HuH-7 (cell line): ENCODE results near the gene PTPRM.

Source experiments
- DNase-seq: peaks from one replicate; pipeline ENCODE4 v3.0.0; 2011; ENCODE audit warnings: low spot score

The PTPRM gene

GRCh38 chr18:8005870-8006569, 438.9 kb downstream of the PTPRM start:
- DNase-seq, result no peak

DNA sequence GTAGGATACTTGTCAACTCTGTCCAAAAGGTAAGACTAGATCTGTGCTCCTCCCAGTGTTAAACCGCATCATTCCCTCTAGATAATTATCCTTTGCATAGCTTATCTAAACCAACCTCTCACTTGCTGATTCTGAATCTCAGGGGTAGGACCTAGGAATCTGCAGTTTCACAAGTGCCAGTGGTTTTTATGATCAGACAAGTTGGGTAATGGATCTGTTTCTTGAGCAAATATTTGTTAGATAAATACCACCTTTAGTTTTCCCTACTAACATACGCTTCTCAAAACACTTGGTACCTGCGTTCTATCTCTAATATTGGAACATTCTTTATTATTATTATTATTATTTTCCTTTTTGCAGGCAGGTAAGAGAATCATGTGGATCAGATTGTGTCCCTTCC, 439.9 kb downstream of the PTPRM start:
- DNase-seq, result peak; percentile 12

DNA sequence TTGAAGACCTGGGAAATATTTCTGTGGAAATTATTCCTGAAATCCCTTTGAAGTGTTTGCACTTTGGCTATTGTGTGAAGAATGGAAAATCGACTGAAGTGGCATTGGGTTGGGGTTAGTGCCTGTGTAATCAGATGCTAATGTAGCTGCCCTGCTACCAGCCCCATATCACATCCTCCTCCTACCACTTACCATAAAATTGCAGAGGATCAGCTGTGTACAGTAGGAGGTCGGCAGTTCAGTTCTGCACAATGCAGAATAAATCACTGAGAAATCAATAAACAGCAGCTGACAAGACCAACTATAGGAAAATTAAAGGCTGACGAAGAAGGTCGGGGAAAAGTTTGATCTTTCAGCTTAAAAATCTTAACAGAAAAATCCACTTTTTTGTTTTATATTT, 440.9 kb downstream of the PTPRM start:
- no peak for DNase-seq

- no peak for DNase-seq
These were observed 444.2 kb downstream of the PTPRM start for GRCh38 chr18:8011361-8011760.

- DNase-seq, result no peak
These were observed 444.8 kb downstream of the PTPRM start for GRCh38 chr18:8011906-8012305.

- no peak for DNase-seq
These were observed 451.7 kb downstream of the PTPRM start for GRCh38 chr18:8018701-8019331.

DNA sequence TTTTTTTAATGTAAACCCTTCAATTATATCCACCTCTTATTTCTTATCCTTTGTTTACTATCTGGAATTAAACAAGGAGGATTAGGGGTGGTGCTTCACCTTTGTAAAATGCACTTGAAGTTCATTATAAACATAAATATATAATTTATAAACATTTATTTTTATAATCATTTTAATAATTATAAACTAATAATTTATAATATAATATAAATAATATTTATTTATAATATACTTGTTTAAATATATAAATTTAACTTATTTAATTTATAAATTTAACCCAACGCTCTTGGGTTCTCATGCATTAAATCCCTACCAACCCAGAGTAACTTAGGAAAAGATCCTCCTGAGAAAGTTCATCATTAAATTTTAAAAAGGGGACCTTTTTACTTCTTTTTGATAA, 452.5 kb downstream of the PTPRM start:
- no peak for DNase-seq

DNA sequence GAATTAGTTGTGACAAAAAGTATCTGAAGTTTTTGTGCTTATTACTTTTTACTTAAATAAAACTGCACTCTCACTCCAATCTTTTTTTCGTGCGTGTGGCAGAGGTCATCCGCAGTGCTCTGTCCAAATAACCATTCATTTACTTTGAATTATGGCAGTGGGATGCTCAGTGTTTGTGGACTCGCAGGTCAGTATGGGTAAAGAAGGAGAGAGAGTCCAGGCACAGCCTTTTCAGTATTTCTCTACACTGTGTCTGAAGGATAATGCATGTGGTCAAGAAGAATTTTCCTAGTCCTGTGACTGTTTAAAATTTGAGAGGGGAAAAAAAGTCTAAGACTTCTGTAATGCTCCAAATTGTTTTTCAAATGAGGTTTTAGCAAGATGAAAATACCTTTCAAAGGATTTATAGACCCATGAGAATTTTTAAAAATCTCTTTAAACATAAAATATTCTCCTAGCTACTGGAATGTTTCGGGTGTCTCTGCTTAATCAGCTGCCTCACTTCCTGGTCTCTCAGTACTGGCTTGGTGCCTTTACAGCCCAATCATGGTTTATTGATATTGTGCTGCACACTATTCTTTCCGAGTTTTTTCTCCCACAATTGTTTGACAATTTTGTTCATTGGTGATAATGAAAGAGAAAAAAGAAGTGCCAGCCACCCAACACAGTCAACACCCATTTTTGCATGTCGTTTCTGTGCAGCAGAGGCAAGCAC, 453.2 kb downstream of the PTPRM start:
- DNase-seq, result no peak

DNA sequence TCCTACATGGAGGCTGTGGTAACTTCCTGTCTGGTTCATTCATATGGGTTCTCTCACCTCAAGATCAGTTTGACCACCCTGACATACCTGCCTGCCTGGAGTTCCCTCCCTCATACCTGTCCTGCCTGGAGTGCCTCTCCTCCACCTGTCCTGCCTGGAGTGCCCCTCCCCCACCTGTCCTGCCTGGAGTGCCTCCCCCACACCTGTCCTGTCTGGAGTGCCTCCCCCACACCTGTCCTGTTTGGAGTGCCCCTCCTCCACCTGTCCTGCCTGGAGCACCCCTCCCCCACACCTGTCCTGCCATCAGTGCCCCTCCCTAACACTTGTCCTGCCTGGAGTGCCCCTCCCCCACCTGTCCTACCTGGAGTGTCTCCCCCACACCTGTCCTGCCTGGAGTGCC, 461.9 kb downstream of the PTPRM start:
- no peak for DNase-seq

DNA sequence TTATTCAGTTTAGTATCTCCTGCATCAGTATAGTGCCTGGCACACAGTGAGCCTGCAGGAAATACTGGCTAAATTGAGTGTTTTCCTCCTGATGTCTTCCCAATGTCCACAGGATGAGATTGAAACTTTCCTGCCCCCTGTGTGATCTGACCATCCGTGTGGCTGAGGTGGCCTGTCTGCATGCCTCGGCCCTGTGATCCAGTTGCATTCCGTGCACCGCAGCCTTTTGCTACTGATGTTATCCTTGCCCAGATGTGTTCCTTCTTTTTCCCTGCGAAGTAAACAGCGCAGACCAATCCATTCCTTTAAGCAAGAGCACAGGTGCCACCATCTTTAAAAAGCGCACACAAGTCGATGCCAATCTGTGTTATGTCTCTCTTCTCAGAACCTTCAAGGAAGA, 462.6 kb downstream of the PTPRM start:
- no peak for DNase-seq

DNA sequence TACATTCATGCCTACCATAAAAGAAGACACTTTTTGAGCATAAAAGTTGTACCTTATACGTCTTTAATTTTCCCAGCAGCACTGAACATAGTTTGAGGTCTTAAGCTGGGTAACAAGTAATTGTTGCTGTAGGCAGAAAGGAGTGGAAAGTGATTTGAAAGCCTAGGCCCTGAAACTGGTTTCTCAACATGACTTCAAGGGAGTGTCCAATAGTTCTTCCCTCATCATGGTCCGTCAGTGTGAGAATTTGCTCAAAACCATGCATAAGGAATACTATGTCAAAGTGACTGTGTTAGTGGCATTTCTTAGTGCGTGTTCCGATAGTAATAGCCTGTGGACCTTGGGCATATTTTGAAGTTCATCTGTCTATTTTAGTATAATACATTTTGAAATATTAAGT, 463.1 kb downstream of the PTPRM start:
- DNase-seq, result no peak

GRCh38 chr18:8031496-8031895, 464.4 kb downstream of the PTPRM start:
- DNase-seq, result no peak

DNA sequence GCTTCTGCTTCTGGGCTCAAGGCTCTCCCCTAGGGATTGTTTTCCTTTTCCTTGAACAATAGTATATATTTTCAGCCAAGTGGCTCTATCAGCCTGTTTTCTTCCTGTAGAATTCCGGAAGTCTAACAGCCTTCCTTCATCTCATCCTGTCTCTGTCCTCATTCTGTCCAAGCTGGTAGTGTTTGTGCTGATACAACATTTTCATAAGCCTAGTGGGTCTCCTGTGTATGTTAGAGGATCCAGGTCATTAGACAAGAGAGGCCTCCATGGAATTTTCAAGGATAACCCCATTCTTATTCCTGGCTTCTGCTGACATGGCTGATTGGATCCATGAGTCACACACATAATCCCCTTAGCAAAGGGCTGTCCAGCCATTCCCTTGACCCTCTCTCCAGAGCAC, 467.6 kb downstream of the PTPRM start:
- no peak for DNase-seq

DNA sequence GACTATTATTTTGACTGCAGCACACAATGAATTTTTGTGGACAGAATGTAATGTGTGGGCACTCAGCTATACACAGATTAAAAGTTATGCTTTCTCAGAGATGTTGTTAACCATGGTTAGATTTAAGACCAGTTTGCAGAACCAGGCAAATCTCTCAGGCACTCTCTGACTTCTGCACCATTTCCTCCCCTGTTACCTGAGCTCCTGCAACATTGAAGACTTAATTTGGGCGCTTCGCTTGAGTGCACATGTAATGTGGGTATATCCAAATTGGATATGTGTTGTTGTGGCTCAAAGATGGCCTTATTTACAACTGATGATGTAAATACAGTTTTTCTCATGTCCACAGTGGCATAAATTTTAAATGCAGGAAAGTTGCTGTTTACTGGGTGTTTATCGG, 469.4 kb downstream of the PTPRM start:
- no peak for DNase-seq

DNA sequence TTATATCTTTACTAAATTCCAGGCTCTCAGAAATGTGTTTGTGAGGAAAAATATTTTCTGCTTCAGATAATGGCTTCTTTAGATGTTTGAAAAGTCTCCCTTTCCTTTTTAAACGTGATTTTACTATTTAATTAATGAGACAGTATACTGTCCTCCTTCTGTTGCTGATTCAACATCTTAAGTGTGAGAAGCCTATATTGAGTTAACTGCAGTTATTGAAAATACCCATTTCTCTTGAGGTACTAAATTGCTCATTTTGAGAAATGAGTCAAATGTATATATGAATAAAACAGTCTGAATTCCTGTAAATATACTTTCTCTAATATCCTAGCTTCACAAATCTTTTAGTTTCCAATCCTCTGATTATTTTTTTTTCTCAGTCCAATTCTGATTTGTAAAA, 470.2 kb downstream of the PTPRM start:
- DNase-seq, result no peak

DNA sequence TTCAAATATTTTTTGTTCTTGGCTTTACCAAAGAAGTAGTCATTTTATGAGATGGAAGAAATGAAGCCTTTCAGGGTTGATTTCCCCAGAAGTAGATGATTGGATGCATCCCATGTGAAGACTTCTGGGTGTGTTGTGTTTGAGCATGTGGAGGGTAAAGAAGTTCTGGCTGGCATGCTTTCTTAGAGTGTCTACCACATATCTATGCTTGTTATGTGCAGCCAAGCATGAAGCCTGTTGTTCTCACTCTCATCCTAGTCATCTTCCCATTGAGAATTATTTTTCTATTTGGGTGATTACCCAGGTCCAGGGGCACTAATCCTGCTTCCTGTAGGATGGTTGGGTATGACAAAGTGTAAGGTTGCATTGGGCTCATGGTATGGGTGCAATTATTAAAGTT, 472.9 kb downstream of the PTPRM start:
- DNase-seq, result no peak

DNA sequence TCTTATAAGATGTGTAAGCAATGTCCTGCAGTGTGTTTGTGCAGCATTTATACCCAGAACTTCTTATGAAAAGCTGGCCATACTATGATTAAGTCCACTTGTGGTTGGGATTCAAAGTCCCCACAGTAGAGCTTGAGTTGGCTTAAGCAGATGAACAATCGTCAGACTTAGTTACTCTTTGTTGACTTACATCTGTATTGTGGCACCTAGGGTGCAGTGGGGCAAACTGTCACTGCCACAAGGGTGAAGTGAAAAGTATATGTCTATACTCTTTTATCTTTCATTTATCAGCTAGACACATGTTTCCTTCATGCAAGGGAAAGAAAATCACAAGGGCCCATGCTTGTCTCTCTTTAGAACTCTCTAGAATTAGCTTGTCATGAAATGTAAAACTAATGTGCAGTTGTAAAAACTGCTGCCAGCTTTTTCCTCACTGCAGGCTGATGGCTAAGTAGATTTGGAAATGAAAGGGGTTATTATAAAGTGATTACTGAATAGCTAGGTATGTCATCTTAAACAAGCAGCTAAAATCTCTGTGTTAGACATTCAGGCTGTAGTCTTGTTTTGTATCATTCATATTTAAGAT, 474.5 kb downstream of the PTPRM start:
- no peak for DNase-seq

DNA sequence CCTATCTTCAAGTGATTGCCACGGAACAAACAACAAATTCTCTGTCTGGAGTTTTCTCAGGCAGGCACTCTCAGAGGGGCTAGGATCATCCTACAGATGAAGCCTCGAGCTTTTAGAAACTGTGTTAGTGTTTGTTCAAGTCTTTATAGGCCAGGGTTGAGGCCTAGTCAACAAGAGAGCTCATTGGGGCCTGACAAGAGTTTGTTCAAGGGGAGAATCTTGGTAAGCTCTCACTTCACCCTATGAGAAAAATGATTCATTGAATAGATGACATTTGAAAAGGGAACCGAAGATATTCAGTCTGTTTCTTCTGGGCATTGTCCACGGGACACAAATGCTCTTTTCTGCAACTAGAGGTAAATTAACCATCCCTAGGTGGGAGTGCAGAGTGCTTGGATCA, 476.9 kb downstream of the PTPRM start:
- DNase-seq, result no peak

GRCh38 chr18:8045160-8045883, 478.2 kb downstream of the PTPRM start:
- DNase-seq, result no peak

DNA sequence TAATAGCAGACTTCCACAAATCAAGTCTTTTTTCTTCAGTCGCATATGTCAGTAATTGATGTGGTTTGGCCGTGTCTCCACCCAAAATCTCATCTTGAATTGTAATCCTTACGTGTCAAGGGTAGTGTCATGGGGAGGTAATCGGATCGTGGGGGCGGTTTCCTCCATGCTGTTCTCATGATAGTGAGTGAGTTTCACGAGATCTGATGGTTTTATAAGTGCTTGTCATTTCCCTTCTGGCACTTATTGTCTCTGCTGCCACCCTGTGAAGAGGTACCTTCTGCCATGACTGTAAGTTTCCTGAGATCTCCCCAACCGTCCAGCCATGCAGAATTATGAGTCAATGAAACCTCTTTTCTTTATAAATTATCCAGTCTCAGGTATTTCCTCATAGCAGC, 478.8 kb downstream of the PTPRM start:
- no peak for DNase-seq

DNA sequence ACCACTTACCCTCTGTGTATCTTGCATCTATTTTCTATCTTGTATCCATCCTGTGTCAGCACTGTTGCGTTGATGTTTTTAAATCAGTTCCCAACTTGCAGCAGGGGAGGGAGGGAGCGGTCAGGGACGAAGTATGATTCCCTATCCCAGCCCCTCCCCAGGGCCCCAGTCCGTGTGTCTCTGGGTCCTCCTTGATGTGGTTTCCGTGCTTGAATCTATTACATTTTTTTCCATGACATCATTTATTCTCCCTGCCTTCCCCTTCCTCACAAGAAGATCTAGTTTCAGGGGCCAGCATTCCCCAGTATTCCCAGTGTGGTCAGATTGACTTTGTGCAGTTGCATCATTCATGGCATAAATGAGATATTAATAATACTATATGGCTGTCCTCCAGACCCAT, 479.3 kb downstream of the PTPRM start:
- DNase-seq, result no peak

DNA sequence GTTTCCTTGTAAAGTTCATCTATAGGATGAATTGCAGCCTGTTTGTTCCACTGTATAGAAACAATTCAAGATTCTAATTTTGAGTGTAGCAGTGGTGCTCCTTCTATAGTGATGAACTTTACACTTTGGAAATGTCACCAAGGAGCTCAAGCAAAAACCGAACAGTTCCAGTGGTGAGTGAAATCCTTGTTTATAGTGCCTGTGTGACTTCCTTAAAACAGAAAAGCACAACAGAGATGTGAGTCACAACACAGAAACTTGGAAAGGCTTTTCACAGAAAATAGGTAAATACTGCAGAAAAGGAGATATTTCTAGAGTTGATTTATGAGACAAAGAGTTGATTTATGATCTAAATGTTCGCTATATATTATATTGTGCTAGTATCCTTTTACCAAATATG, 482.0 kb downstream of the PTPRM start:
- no peak for DNase-seq
